GM12891 (cell line): ENCODE results near the gene MATR3.

Experiments
- PAX5 ChIP-seq: IDR thresholded peaks from 2 replicates; pipeline ENCODE4 v1.6.1; 2011; ENCODE audit warnings: low read length, moderate library complexity, mild to moderate bottlenecking; ENCODE audit not compliant: insufficient read depth, severe bottlenecking
- POLR2A ChIP-seq: IDR thresholded peaks from 2 replicates; pipeline ENCODE4 v1.6.1; 2011; ENCODE audit warnings: low read depth, low read length, control low read depth
- POLR2AphosphoS5 ChIP-seq: IDR thresholded peaks from 2 replicates; pipeline ENCODE4 v1.6.1; 2011; ENCODE audit warnings: low read depth, low read length, control low read depth
- SPI1 ChIP-seq: IDR thresholded peaks from 2 replicates; pipeline ENCODE4 v1.6.1; 2011; ENCODE audit warnings: low read depth, low read length, control low read depth
- TAF1 ChIP-seq: IDR thresholded peaks from 2 replicates; pipeline ENCODE4 v1.6.1; 2011; ENCODE audit warnings: low read depth, low read length, control low read depth

DNA sequence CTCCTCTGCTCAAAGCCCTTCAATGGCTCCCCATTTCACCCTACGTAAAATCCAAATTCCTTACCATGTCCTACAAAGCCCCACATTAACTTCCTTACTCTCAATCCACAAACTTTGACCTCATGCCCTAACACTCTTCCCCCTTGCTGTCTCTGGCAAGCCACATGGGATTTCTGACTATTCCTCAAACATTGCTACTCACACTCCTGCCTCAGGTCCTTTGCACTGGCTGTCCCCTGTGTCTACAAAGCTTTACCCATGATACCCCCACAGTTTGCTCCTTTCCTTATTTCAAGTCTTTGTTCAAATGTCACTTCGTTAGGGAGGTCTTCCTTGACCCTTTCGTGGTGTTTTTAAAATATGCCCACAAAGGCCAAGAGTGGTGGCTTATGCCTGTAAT, 40.4 kb upstream of the MATR3 start:
- no peak for TF ChIP-seq POLR2AphosphoS5
- no peak for TF ChIP-seq POLR2A
- no peak for TF ChIP-seq TAF1
- no peak for TF ChIP-seq PAX5
- TF ChIP-seq SPI1, result no peak
